GM13976 (cell line): Measurements from ENCODE around the gene ARHGAP6.

ENCODE experiments used
- DNase-seq: peaks from one replicate; pipeline ENCODE4 v3.0.0; 2012; ENCODE audit warnings: low spot score
- CTCF ChIP-seq: IDR thresholded peaks from 2 replicates; pipeline ENCODE4 v1.5.1; 2012; ENCODE audit warnings: borderline replicate concordance, mild to moderate bottlenecking; ENCODE audit not compliant: insufficient read depth; ENCODE audit errors: extremely low read depth, missing control alignments, control extremely low read depth
- in situ Hi-C: fragments of 300-500 bp; cut with MboI; formaldehyde crosslinking; loops from one replicate; pipeline ENCODE4 v1.12.0; 2022; ENCODE audit warnings: low sequenced_read_pairs, mixed read lengths, inconsistent platforms; ENCODE audit not compliant: unreplicated experiment

The ARHGAP6 gene

GRCh38 chrX:11355259-11355909 is 310.3 kb downstream of the ARHGAP6 start:
- in situ Hi-C loops = no loop called here
- TF ChIP-seq CTCF = no peak
- DNase-seq = no peak

- DNase-seq = no peak
- TF ChIP-seq CTCF = no peak
- in situ Hi-C loops = no loop called here
These were observed 313.4 kb downstream of the ARHGAP6 start for GRCh38 chrX:11352296-11352741.

GRCh38 chrX:11351375-11352295 is 314.1 kb downstream of the ARHGAP6 start:
- in situ Hi-C loops = no loop called here
- TF ChIP-seq CTCF = no peak
- no peak for DNase-seq

- no peak for TF ChIP-seq CTCF
- in situ Hi-C loops = no loop called here
- no peak for DNase-seq
These were observed 315.9 kb downstream of the ARHGAP6 start for GRCh38 chrX:11349661-11350337.

GRCh38 chrX:11349020-11349419 is 316.7 kb downstream of the ARHGAP6 start:
- no peak for DNase-seq
- no peak for TF ChIP-seq CTCF
- in situ Hi-C loops = no loop called here

GRCh38 chrX:11347300-11347699 is 318.4 kb downstream of the ARHGAP6 start:
- in situ Hi-C loops = no loop called here
- DNase-seq = no peak
- TF ChIP-seq CTCF = no peak
